GM10266 (cell line): ENCODE measurements around the gene KCNJ5.

ENCODE experiments used
- DNase-seq: peaks from one replicate; pipeline ENCODE4 v3.0.0; 2012; ENCODE audit errors: extremely low spot score
- TF ChIP-seq, protein P1 (sequence below): IDR thresholded peaks from 2 replicates; pipeline ENCODE4 v1.5.1; 2012; ENCODE audit warnings: mild to moderate bottlenecking, low read depth; ENCODE audit not compliant: control insufficient read depth, insufficient read depth; ENCODE audit errors: missing control alignments

KCNJ5 gene

DNA sequence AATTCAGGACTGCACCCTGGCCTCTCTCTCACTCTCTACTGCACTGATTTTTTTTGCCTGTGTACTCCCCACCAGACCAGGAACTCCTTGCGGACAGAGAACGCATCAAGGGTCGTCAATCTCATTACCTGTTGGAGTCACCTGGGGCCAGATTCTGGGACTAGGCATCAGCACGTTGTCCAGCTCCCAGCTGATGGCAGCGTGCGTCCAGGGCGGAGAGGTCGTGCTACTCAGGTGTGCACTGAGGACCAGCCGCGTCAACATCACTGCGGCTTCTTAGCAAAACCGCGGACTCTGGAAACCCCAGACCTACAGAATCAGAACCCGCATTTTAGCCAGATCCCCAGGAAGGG lies 13.1 kb downstream of the KCNJ5 start:
- TF ChIP-seq, protein P1, sequence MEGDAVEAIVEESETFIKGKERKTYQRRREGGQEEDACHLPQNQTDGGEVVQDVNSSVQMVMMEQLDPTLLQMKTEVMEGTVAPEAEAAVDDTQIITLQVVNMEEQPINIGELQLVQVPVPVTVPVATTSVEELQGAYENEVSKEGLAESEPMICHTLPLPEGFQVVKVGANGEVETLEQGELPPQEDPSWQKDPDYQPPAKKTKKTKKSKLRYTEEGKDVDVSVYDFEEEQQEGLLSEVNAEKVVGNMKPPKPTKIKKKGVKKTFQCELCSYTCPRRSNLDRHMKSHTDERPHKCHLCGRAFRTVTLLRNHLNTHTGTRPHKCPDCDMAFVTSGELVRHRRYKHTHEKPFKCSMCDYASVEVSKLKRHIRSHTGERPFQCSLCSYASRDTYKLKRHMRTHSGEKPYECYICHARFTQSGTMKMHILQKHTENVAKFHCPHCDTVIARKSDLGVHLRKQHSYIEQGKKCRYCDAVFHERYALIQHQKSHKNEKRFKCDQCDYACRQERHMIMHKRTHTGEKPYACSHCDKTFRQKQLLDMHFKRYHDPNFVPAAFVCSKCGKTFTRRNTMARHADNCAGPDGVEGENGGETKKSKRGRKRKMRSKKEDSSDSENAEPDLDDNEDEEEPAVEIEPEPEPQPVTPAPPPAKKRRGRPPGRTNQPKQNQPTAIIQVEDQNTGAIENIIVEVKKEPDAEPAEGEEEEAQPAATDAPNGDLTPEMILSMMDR = no peak
- DNase-seq = no peak

DNA sequence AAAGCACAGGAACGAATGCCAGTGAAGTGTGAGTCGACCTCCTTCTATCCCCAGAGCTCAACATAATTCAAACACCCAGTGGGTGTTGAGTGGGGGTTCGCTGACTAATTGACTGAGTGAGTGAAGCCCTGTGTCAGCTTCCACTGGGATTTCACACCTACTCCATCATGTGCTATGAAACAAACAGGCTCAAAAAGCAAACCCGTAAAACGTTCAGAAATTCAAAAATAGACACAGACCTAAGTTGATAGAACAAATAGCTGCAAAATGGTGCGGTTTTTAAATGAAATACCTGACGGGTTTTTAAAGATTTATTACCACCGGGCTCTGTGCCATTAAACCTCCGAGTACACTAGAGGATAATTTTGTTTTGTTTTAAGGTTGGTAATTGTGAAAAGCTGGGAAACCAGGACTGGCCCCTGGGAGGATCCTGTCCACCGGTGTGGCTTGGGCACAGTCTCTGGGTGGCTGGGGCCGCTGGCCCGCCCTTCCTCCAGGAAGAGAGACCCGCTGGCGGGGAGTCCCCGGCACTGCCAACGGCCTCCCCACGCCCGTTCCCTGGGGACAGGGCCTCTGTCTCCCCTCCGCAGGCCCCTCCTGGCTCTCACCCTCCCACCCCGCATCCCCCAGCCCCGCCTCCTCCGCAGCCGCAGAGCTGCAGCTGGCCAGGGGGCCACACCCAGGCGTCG lies 13.6 kb downstream of the KCNJ5 start:
- peak; percentile 61 for DNase-seq
- TF ChIP-seq, protein P1 = no peak

DNA sequence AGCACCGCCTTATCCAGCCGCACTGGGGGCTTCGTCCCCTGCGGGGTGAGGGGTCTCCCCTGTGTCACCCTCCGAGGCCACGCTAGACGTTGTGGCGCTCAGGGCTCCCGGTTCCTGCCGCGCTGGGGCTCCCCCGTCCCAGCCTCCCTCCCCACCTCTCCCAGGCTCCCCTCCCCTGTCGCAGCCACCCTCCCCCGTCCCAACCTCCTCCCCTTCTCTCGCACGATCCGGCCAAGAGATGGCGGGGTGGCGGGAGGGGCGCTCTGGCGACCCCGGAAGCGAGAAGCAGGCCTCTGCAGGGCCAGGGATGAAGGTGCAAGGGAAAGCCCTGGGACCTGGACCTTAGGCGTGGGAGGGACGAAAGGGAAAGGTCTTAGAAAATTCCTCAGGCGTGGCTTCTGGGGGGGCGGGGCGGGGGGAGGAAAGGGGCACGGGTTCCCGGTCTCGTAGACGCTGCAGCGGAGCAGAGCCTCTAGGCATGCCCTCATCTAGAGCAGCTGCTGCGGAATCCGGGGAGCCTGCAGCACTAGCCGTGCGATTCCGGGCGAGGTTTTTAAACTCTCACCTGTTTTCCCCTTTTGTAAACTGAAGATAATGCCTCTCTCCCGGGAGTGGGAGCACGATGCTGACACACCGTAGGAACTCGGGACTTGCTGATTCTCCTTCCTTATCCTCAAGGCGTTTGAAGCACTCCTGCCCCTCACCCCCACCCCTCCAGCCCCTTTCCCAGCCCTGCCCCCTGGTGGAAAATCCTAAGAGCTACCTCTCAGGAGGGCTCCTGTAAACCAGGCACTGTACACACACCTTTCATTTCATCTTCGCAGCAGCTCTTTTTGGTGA lies 14.4 kb downstream of the KCNJ5 start:
- peak; percentile 62 for DNase-seq
- TF ChIP-seq, protein P1 = peak; percentile 27

DNA sequence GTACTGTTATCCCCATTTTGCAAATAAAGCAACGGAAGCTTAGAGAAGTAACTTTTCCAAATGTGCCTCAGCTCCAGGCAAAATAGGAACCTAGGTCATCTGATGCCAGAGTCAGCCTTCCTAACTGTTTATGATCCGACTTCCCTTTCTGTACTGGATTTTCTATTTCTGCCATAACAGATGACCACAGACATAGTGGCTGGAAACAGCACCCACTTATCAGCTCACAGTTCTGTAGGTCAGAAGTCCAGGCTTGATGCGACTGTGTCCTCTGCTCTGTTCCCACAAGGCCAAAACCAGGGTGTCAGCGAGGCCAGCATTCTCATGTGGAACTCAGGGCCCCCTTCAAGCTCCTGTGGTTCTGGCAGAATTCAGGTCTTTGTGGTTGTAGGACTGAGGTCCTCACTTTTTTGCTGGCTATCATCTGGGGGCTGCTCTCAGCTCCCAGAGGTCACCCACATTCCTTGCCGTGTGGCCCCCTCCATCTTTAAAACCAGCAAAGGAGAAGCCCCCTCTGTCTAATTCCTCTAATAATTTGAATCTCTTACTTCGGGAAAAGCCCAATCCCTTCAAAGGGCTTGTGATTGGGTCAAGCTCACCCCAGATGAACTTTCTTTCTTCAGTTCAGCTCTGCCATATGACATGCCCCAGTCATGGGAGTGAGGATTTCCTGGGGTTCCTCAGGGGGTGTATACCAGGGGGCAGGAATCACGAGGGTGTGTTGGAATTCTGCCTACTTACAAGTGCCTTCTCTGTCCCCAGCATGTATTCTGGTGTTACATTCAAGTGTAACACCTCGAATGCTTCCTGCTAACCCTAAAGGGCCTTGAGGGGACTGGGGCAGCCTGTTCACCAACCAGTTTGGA lies 15.3 kb downstream of the KCNJ5 start:
- TF ChIP-seq, protein P1 = peak; percentile 13
- no peak for DNase-seq

- DNase-seq = no peak
- TF ChIP-seq, protein P1 = no peak
These were observed 16.4 kb downstream of the KCNJ5 start for GRCh38 chr11:128907585-128907984.

GRCh38 chr11:128908391-128909246 lies 17.5 kb downstream of the KCNJ5 start:
- TF ChIP-seq, protein P1 = no peak
- no peak for DNase-seq
